HCT116 (cell line): ENCODE data around the gene FAM89B. TPM values are rescaled to one million over a fixed set of nuclear protein-coding genes. Genes with fewer than 3 reads are reported as not detected.

Experiments
- ATAC-seq: fragments of 200-7000 bp; cut with Tn5 transposase; 2 replicates; pipeline ENCODE4 v1.9.1; 2020; ENCODE audit warnings: mild to moderate bottlenecking, moderate library complexity
- BruUV-seq: library from RNA; stranded (reverse); fragments of 400-500 nt; replicated peaks from 2 replicates; lab custom pipeline; 2021; lab: Mats Ljungman, UMichigan
- CTCF ChIA-PET: fragments of 300-600 bp; sonication (Branson Sonifier 250); formaldehyde crosslinking; loops from one replicate; lab custom pipeline; 2021; ENCODE audit warnings: antibody characterized with exemption; lab: Charles Lee
- POLR2A ChIA-PET: fragments of 300-600, 350-600 bp; sonication (Branson Sonifier 250); formaldehyde crosslinking; loops from one replicate; lab custom pipeline; 2021; ENCODE audit warnings: antibody characterized with exemption; lab: Charles Lee
- RAD21 ChIA-PET, 2 experiments: fragments of 300-600 bp; sonication (Branson Sonifier 250); formaldehyde crosslinking; loops; one replicate each; lab custom pipeline; 2023; ENCODE audit warnings: low total read pairs in 2 of 2; ENCODE audit not compliant: uncharacterized antibody in 2 of 2, unreplicated experiment in 2 of 2, low non-redundant PET in 1 of 2; lab: Charles Lee
- DNase-seq: peaks from one replicate; pipeline ENCODE4 v3.0.0-alpha.2; 2010; ENCODE audit warnings: low read depth, low spot score
- H2AFZ ChIP-seq: fragments of 200-600 bp; shearing (Covaris generic), sonication (generic); 2 replicates; pipeline ENCODE4 v1.6.1; 2017; ENCODE audit warnings: low read depth, mixed run types, mixed read lengths, antibody characterized with exemption, low read length; ENCODE audit not compliant: poor library complexity, severe bottlenecking
- H3K27ac ChIP-seq: 2 replicates; pipeline ENCODE4 v1.5.1; 2012; ENCODE audit warnings: low read depth, low read length
- H3K27me3 ChIP-seq: fragments of 200-600 bp; sonication (generic); 2 replicates; pipeline ENCODE4 v1.6.1; 2016; ENCODE audit warnings: mixed run types, low read length, mixed read lengths; ENCODE audit not compliant: insufficient read depth
- H3K36me3 ChIP-seq, 2 experiments: fragments of 200-500 bp in 1 of 2; fragments of 200-600 bp in 1 of 2; sonication (Bioruptor generic) in 1 of 2; sonication (generic) in 1 of 2; 2 replicates each; pipeline versions ENCODE4 v1.5.1 to v1.6.1; 2014 to 2016; ENCODE audit warnings: low read length in 2 of 2, inconsistent platforms in 1 of 2, mixed read lengths in 1 of 2, mixed run types in 1 of 2; ENCODE audit not compliant: insufficient read depth in 2 of 2, control insufficient read depth in 1 of 2
- H3K4me1 ChIP-seq, 2 experiments: fragments of 200-600 bp in 1 of 2; sonication (generic) in 1 of 2; 2 replicates each; pipeline versions ENCODE4 v1.5.1 to v1.6.1; 2012 to 2017; ENCODE audit warnings: low read length in 2 of 2, inconsistent platforms in 1 of 2, mild to moderate bottlenecking in 1 of 2, mixed read lengths in 1 of 2, mixed run types in 1 of 2, moderate library complexity in 1 of 2; ENCODE audit not compliant: insufficient read depth in 2 of 2, control insufficient read depth in 1 of 2
- H3K4me2 ChIP-seq: fragments of 200-600 bp; sonication (generic); 2 replicates; pipeline ENCODE4 v1.6.1; 2017; ENCODE audit warnings: mixed run types, low read length, mixed read lengths
- H3K4me3 ChIP-seq, 2 experiments: fragments of 200-600 bp in 1 of 2; sonication (generic) in 1 of 2; replicated peaks in 1 of 2; 2 replicates each; pipeline ENCODE4 v1.5.1; 2011 to 2016; ENCODE audit warnings: low read length in 2 of 2, control low read depth in 1 of 2, low read depth in 1 of 2, mild to moderate bottlenecking in 1 of 2, mixed read lengths in 1 of 2, mixed run types in 1 of 2
- H3K79me2 ChIP-seq: fragments of 200-600 bp; sonication (generic); 2 replicates; pipeline ENCODE4 v1.6.1; 2017; ENCODE audit warnings: mild to moderate bottlenecking, mixed run types, low read length, moderate library complexity, mixed read lengths; ENCODE audit not compliant: insufficient read depth
- H3K9ac ChIP-seq: fragments of 200-600 bp; sonication (generic); 2 replicates; pipeline ENCODE4 v1.6.1; 2016; ENCODE audit warnings: low read length, mixed read lengths
- H3K9me2 ChIP-seq: fragments of 200-600 bp; sonication (generic), shearing (Covaris generic); 2 replicates; pipeline ENCODE4 v1.6.1; 2017; ENCODE audit warnings: mixed run types, mild to moderate bottlenecking, moderate library complexity; ENCODE audit not compliant: insufficient read depth
- H3K9me3 ChIP-seq, 2 experiments: fragments of 200-500 bp in 1 of 2; fragments of 200-600 bp in 1 of 2; sonication (Bioruptor generic) in 1 of 2; sonication (generic) in 1 of 2; 2 replicates each; pipeline ENCODE4 v1.6.1; 2014 to 2017; ENCODE audit warnings: low read length in 2 of 2, mixed read lengths in 2 of 2, inconsistent platforms in 1 of 2, low read depth in 1 of 2, mild to moderate bottlenecking in 1 of 2, mixed run types in 1 of 2, moderate library complexity in 1 of 2; ENCODE audit not compliant: control insufficient read depth in 1 of 2, insufficient read depth in 1 of 2
- H4K20me1 ChIP-seq: fragments of 200-600 bp; sonication (generic), shearing (Covaris generic); 2 replicates; pipeline ENCODE4 v1.6.1; 2017; ENCODE audit warnings: mixed run types, mild to moderate bottlenecking, moderate library complexity; ENCODE audit not compliant: insufficient read depth
- CTCF ChIP-seq, 3 experiments: fragments of 200-600 bp in 1 of 3; sonication (generic) in 1 of 3; IDR thresholded peaks in 2 of 3; conservative IDR thresholded peaks in 1 of 3; 2 replicates each; pipeline ENCODE4 v1.5.1; 2012 to 2017; ENCODE audit warnings: low read depth in 2 of 3, low read length in 2 of 3, antibody characterized with exemption in 1 of 3, borderline replicate concordance in 1 of 3, control low read depth in 1 of 3, mild to moderate bottlenecking in 1 of 3, mixed read lengths in 1 of 3, mixed run types in 1 of 3, moderate library complexity in 1 of 3; ENCODE audit not compliant: insufficient read depth in 1 of 3
- ELF1 ChIP-seq: IDR thresholded peaks from 2 replicates; pipeline ENCODE4 v1.6.1; 2012; ENCODE audit warnings: low read depth, borderline replicate concordance
- EZH2 ChIP-seq: fragments of 200-600 bp; sonication (generic); IDR thresholded peaks from 2 replicates; pipeline ENCODE4 v1.6.1; 2017; ENCODE audit warnings: antibody characterized with exemption, mixed run types
- POLR2A ChIP-seq: IDR thresholded peaks from 2 replicates; pipeline ENCODE4 v1.7.0; 2011; ENCODE audit warnings: borderline replicate concordance; ENCODE audit not compliant: insufficient read depth, insufficient read length; ENCODE audit errors: extremely low read depth
- REST ChIP-seq: IDR thresholded peaks from 2 replicates; pipeline ENCODE4 v1.6.1; 2012; ENCODE audit warnings: low read depth
- ZBTB33 ChIP-seq: IDR thresholded peaks from 2 replicates; pipeline ENCODE4 v1.6.1; 2011; ENCODE audit warnings: mild to moderate bottlenecking, low read length, moderate library complexity; ENCODE audit not compliant: insufficient replicate concordance; ENCODE audit errors: extremely low read depth
- intact Hi-C: fragments of 100-400 bp; cut with micrococcal nuclease; formaldehyde crosslinking; loops from 2 replicates; pipeline ENCODE4 v1.10.0; 2022
- total RNA-seq: library from RNA; stranded (reverse); gene quantifications from one replicate; pipeline ENCODE4 v1.2.1, GENCODE V29; 2021; ENCODE audit not compliant: unreplicated experiment

Gene FAM89B
- total RNA-seq, 1 experiment from 2014 or later = 60.0 TPM

GRCh38 chr11:65571940-65572339 is 398 bp upstream of the FAM89B start:
- Histone ChIP-seq H4K20me1 (no peaks in the 10 kb centered on the region), H3K9me3 (no peaks in the 10 kb centered on the region), H3K4me3 (peak overlapping the region; percentile 97 to 100), H3K79me2 (peaks cover 64% of the 10 kb centered on the region), H3K27ac (peak overlapping the region; percentile 94), H3K4me2 (peak overlapping the region; percentile 78), H3K36me3 (no peaks in the 10 kb centered on the region; a peak in 1 of 4 replicates), H3K27me3 (no peaks in the 10 kb centered on the region), H3K9me2 (no peaks in the 10 kb centered on the region), H3K9ac (peak overlapping the region; percentile 98), H2AFZ (no peak overlapping the region), H3K4me1 (peaks cover 42 to 64% of the 10 kb centered on the region in 2 experiments)
- ChIA-PET POLR2A (interaction anchor here (0.6 to 3.9 kb wide), 5 partner anchors 12 to 318 kb away, joined by 3 to 15 read pairs (median 4); partner anchors contain the start of gene MALAT1), RAD21 (interaction anchor here in 1 of 2 experiments (1.3 to 3.3 kb wide), 3 partner anchors 13 to 32 kb away, joined by 3 to 32 read pairs (median 6); no protein-coding TSS in a partner anchor), CTCF (interaction anchor here (0.7 to 4.5 kb wide), 7 partner anchors 11 to 62 kb away, joined by 3 to 89 read pairs (median 9); partner anchors contain the start of gene PCNX3)
- ATAC-seq (peak; percentile 10; the same call in 1 of the 2 replicates), DNase-seq (no peak)
- TF ChIP-seq ZBTB33 (no peak), EZH2 (no peak), POLR2A (no peak), ELF1 (no peak), REST (no peak), CTCF (IDR thresholded peaks at IDR 0.05 in 2 of 3, conservative IDR thresholded peaks at IDR 0.05 in 1 of 3; ENCODE audit: borderline replicate concordance in 1 of 3, insufficient read depth in 1 of 3, low read depth in 2 of 3, low read length in 2 of 3) (peak in 2 of 3 experiments; percentile 68 to 70; a peak in 4 of 6 replicates)
- BruUV-seq = no TSS peak
- intact Hi-C loops = loop anchor here (5.0 kb wide), 1 partner anchor 190 kb away; the partner anchor contains the start of gene SLC25A45
